Activated CD4-positive, alpha-beta memory T cell treated with anti-CD3 and anti-CD28 coated beads, Interleukin-2, amount 10 ng/mL, durations not matched to agents 7 days and 5 days (primary cell): ENCODE data around the gene CLTA. TPM values are rescaled to one million over a fixed set of nuclear protein-coding genes. Genes with fewer than 3 reads are reported as not detected.
"Not testable (repeated sequence)": the region's sequence is repeated elsewhere in the genome, so short reads cannot be mapped to it uniquely, and the experiment has no call there.

Experiments used
- CTCF ChIA-PET: fragments of 350-600 bp; sonication (Branson Sonifier 250); formaldehyde crosslinking; loops from one replicate; lab custom pipeline; 2021; ENCODE audit warnings: antibody characterized with exemption, inconsistent platforms; lab: Charles Lee
- POLR2A ChIA-PET: fragments of 350-600 bp; sonication (Branson Sonifier 250); formaldehyde crosslinking; loops from one replicate; lab custom pipeline; 2021; ENCODE audit warnings: antibody characterized with exemption; lab: Charles Lee
- DNase-seq: peaks from one replicate; pipeline ENCODE4 v3.0.0-alpha.2; 2020
- H3K27ac Mint-ChIP-seq: one replicate; pipeline ENCODE4 v1.8.0; 2021; ENCODE audit warnings: mild to moderate bottlenecking, mixed read lengths
- H3K27me3 Mint-ChIP-seq: one replicate; pipeline ENCODE4 v1.8.0; 2021; ENCODE audit warnings: mixed read lengths
- H3K36me3 Mint-ChIP-seq: one replicate; pipeline ENCODE4 v1.8.0; 2021; ENCODE audit warnings: low read depth, mixed read lengths
- H3K4me1 Mint-ChIP-seq: one replicate; pipeline ENCODE4 v1.8.0; 2021; ENCODE audit warnings: mixed read lengths
- H3K4me3 Mint-ChIP-seq: one replicate; pipeline ENCODE4 v1.8.0; 2021; ENCODE audit warnings: mild to moderate bottlenecking, mixed read lengths
- H3K9me3 Mint-ChIP-seq: one replicate; pipeline ENCODE4 v1.8.0; 2021; ENCODE audit warnings: mixed read lengths
- total RNA-seq, 2 experiments: library from RNA; stranded (reverse); gene quantifications; one replicate each; pipeline ENCODE4 v1.2.3, GENCODE V29; 2021

The CLTA gene
- total RNA-seq, 2 experiments from 2014 or later = 150 to 151 TPM

- Mint-ChIP-seq H3K27ac (no peak overlapping the region), H3K4me1 (peaks cover 5% of the 10 kb centered on the region), H3K4me3 (no peak overlapping the region), H3K36me3 (no peaks in the 10 kb centered on the region), H3K27me3 (peaks cover 8% of the 10 kb centered on the region), H3K9me3 (no peaks in the 10 kb centered on the region)
- ChIA-PET CTCF (no interaction called here), POLR2A (interaction anchor here (1.1 kb wide), 1 partner anchor 17 kb away, joined by 3 read pairs; the partner anchor contains the start of gene CLTA)
- DNase-seq = no peak
Measured at GRCh38 chr9:36173861-36174260, 16.9 kb upstream of the CLTA start.

- no peaks in the 10 kb centered on the region for H3K9me3 Mint-ChIP-seq
- no peak overlapping the region for H3K27ac Mint-ChIP-seq
- DNase-seq = no peak
- H3K4me1 Mint-ChIP-seq = peaks cover 9% of the 10 kb centered on the region
- CTCF ChIA-PET = interaction anchor here (1.5 kb wide), 1 partner anchor 71 kb away, joined by 5 read pairs; no protein-coding TSS in a partner anchor
- peaks cover 8% of the 10 kb centered on the region for H3K27me3 Mint-ChIP-seq
- POLR2A ChIA-PET = interaction anchor here (1.1 kb wide), 1 partner anchor 16 kb away, joined by 3 read pairs; the partner anchor contains the start of gene CLTA
- H3K4me3 Mint-ChIP-seq = no peak overlapping the region
- H3K36me3 Mint-ChIP-seq = no peaks in the 10 kb centered on the region
Measured at GRCh38 chr9:36174271-36174670, 16.4 kb upstream of the CLTA start.

- Mint-ChIP-seq H3K36me3 (no peaks in the 10 kb centered on the region), H3K4me1 (peaks cover 9% of the 10 kb centered on the region), H3K9me3 (no peaks in the 10 kb centered on the region), H3K27ac (no peak overlapping the region), H3K4me3 (no peak overlapping the region), H3K27me3 (peaks cover 8% of the 10 kb centered on the region)
- CTCF ChIA-PET = interaction anchor here (0.7 to 1.5 kb wide), 3 partner anchors 13 to 72 kb away, joined by 3 to 5 read pairs (median 4); partner anchors contain the start of gene CLTA
- POLR2A ChIA-PET = no interaction called here
- DNase-seq = no peak
Measured at GRCh38 chr9:36174731-36175130, 16.0 kb upstream of the CLTA start.

GRCh38 chr9:36175209-36175608 lies 15.5 kb upstream of the CLTA start:
- not testable (repeated sequence) for H3K27ac Mint-ChIP-seq, H3K36me3 Mint-ChIP-seq, H3K9me3 Mint-ChIP-seq, H3K4me1 Mint-ChIP-seq, H3K4me3 Mint-ChIP-seq, DNase-seq
- ChIA-PET POLR2A (interaction anchor here (1.0 kb wide), 1 partner anchor 73 kb away, joined by 3 read pairs; no protein-coding TSS in a partner anchor), CTCF (interaction anchor here (0.7 to 1.5 kb wide), 4 partner anchors 12 to 72 kb away, joined by 3 to 5 read pairs (median 4); partner anchors contain the start of gene CLTA)
- H3K27me3 Mint-ChIP-seq = peaks cover 10% of the 10 kb centered on the region

GRCh38 chr9:36176496-36176895 lies 14.2 kb upstream of the CLTA start:
- not testable (repeated sequence) for DNase-seq, H3K4me3 Mint-ChIP-seq, H3K9me3 Mint-ChIP-seq, H3K4me1 Mint-ChIP-seq, H3K27ac Mint-ChIP-seq, H3K36me3 Mint-ChIP-seq
- POLR2A ChIA-PET = interaction anchor here (1.0 to 1.2 kb wide), 2 partner anchors 13 to 75 kb away, joined by 3 read pairs; no protein-coding TSS in a partner anchor
- CTCF ChIA-PET = interaction anchor here (0.5 to 2.5 kb wide), 3 partner anchors 10 to 74 kb away, joined by 3 to 11 read pairs (median 5); no protein-coding TSS in a partner anchor
- H3K27me3 Mint-ChIP-seq = peaks cover 19% of the 10 kb centered on the region

- ChIA-PET CTCF (interaction anchor here (0.7 to 2.5 kb wide), 5 partner anchors 11 to 1066 kb away, joined by 3 to 11 read pairs (median 5); partner anchors contain the start of gene CLTA), POLR2A (interaction anchor here (1.2 to 1.3 kb wide), 2 partner anchors 11 to 13 kb away, joined by 3 to 4 read pairs; no protein-coding TSS in a partner anchor)
- Mint-ChIP-seq H3K27me3 (peaks cover 19% of the 10 kb centered on the region), H3K4me1 (peaks cover 9% of the 10 kb centered on the region), H3K9me3 (no peaks in the 10 kb centered on the region), H3K27ac (no peak overlapping the region), H3K4me3 (no peak overlapping the region), H3K36me3 (no peaks in the 10 kb centered on the region)
- no peak for DNase-seq
Measured at GRCh38 chr9:36177571-36177970, 13.2 kb upstream of the CLTA start.

- H3K36me3 Mint-ChIP-seq, DNase-seq, H3K4me1 Mint-ChIP-seq, H3K9me3 Mint-ChIP-seq, H3K4me3 Mint-ChIP-seq, POLR2A ChIA-PET, H3K27ac Mint-ChIP-seq: not testable (repeated sequence)
- CTCF ChIA-PET = interaction anchor here (1.0 kb wide), 1 partner anchor 10 kb away, joined by 6 read pairs; the partner anchor contains the start of gene CLTA
- H3K27me3 Mint-ChIP-seq = peaks cover 19% of the 10 kb centered on the region
Measured at GRCh38 chr9:36180243-36180642, 10.5 kb upstream of the CLTA start.

- no peak for DNase-seq
- H3K9me3 Mint-ChIP-seq = no peaks in the 10 kb centered on the region
- no peak overlapping the region for H3K4me3 Mint-ChIP-seq
- H3K27ac Mint-ChIP-seq = no peak overlapping the region
- peaks cover 2% of the 10 kb centered on the region for H3K36me3 Mint-ChIP-seq
- ChIA-PET POLR2A (interaction anchor here (5.7 kb wide), 1 partner anchor 19 kb away, joined by 44 read pairs; the partner anchor contains the start of gene CCIN), CTCF (interaction anchor here (0.6 to 1.1 kb wide), 3 partner anchors 12 to 141 kb away, joined by 3 to 4 read pairs (median 3); no protein-coding TSS in a partner anchor)
- H3K4me1 Mint-ChIP-seq = peaks cover 35% of the 10 kb centered on the region
- peaks cover 7% of the 10 kb centered on the region for H3K27me3 Mint-ChIP-seq
Measured at GRCh38 chr9:36187414-36187813, 3.3 kb upstream of the CLTA start.

GRCh38 chr9:36188212-36188611 lies 2.5 kb upstream of the CLTA start:
- no peaks in the 10 kb centered on the region for H3K9me3 Mint-ChIP-seq
- no peak overlapping the region for H3K27ac Mint-ChIP-seq
- peaks cover 42% of the 10 kb centered on the region for H3K4me1 Mint-ChIP-seq
- DNase-seq = no peak
- CTCF ChIA-PET = interaction anchor here (2.9 to 5.5 kb wide), 2 partner anchors 20 to 141 kb away, joined by 33 to 41 read pairs; partner anchors contain the start of gene CCIN
- H3K4me3 Mint-ChIP-seq = no peak overlapping the region
- POLR2A ChIA-PET = interaction anchor here (4.3 to 5.7 kb wide), 2 partner anchors 20 to 44 kb away, joined by 31 to 44 read pairs; partner anchors contain the start of gene CCIN
- H3K27me3 Mint-ChIP-seq = peaks cover 7% of the 10 kb centered on the region
- peaks cover 7% of the 10 kb centered on the region for H3K36me3 Mint-ChIP-seq

- H3K27me3 Mint-ChIP-seq = peaks cover 7% of the 10 kb centered on the region
- no peak overlapping the region for H3K27ac Mint-ChIP-seq
- H3K36me3 Mint-ChIP-seq = peaks cover 23% of the 10 kb centered on the region
- ChIA-PET CTCF (interaction anchor here (0.6 to 5.5 kb wide), 34 partner anchors 8 to 1527 kb away, joined by 3 to 61 read pairs (median 4); partner anchors contain the start of genes CCIN and GLIPR2), POLR2A (interaction anchor here (0.6 to 6.0 kb wide), 40 partner anchors 8 to 585 kb away, joined by 3 to 86 read pairs (median 4); partner anchors contain the start of genes CCIN, GNE, HINT2 and RECK)
- no peaks in the 10 kb centered on the region for H3K9me3 Mint-ChIP-seq
- peaks cover 60% of the 10 kb centered on the region for H3K4me1 Mint-ChIP-seq
- no peak for DNase-seq
- peak overlapping the region; percentile 82 for H3K4me3 Mint-ChIP-seq
Measured at GRCh38 chr9:36189976-36190375, 745 bp upstream of the CLTA start.

- peak overlapping the region; percentile 74 for H3K27ac Mint-ChIP-seq
- peaks cover 66% of the 10 kb centered on the region for H3K4me1 Mint-ChIP-seq
- peak; percentile 61 for DNase-seq
- ChIA-PET POLR2A (interaction anchor here (0.7 to 6.0 kb wide), 35 partner anchors 10 to 587 kb away, joined by 3 to 86 read pairs (median 4); partner anchors contain the start of genes CCIN, GNE and RMRP), CTCF (interaction anchor here (0.6 to 5.5 kb wide), 30 partner anchors 9 to 1528 kb away, joined by 3 to 61 read pairs (median 5); partner anchors contain the start of genes CCIN, GLIPR2 and GNE)
- H3K36me3 Mint-ChIP-seq = peaks cover 30% of the 10 kb centered on the region
- peaks cover 7% of the 10 kb centered on the region for H3K27me3 Mint-ChIP-seq
- no peaks in the 10 kb centered on the region for H3K9me3 Mint-ChIP-seq
- peak overlapping the region; percentile 82 for H3K4me3 Mint-ChIP-seq
Measured at GRCh38 chr9:36191290-36191645, 547 bp downstream of the CLTA start.

- DNase-seq = no peak
- POLR2A ChIA-PET = interaction anchor here (0.9 to 6.0 kb wide), 23 partner anchors 12 to 587 kb away, joined by 3 to 86 read pairs (median 6); partner anchors contain the start of genes CCIN and GNE
- Mint-ChIP-seq H3K27me3 (peaks cover 7% of the 10 kb centered on the region), H3K4me1 (peaks cover 70% of the 10 kb centered on the region), H3K27ac (peak overlapping the region; percentile 74), H3K36me3 (peaks cover 33% of the 10 kb centered on the region), H3K9me3 (no peaks in the 10 kb centered on the region), H3K4me3 (peak overlapping the region; percentile 82)
- CTCF ChIA-PET = interaction anchor here (0.6 to 5.5 kb wide), 9 partner anchors 9 to 259 kb away, joined by 3 to 61 read pairs (median 4); partner anchors contain the start of genes CCIN and GLIPR2
Measured at GRCh38 chr9:36191686-36192085, 965 bp downstream of the CLTA start.
